Astrocyte of the cerebellum (primary cell): ENCODE measurements around the gene CTSA.
"Not testable (repeated sequence)": the region's sequence is repeated elsewhere in the genome, so short reads cannot be mapped to it uniquely, and the experiment has no call there.

Experiments
- DNase-seq: peaks from one replicate; pipeline ENCODE4 v3.0.0-alpha.2; 2011; ENCODE audit warnings: low read depth
- H3K4me3 ChIP-seq: 2 replicates; pipeline ENCODE4 v1.5.1; 2011; ENCODE audit warnings: mild to moderate bottlenecking, low read depth, low read length, moderate library complexity
- in situ Hi-C: cut with HindIII; loops from 2 replicates; pipeline ENCODE4 v1.10.0; 2017; ENCODE audit warnings: low sequenced_read_pairs
- TF ChIP-seq, protein P1 (sequence below): IDR thresholded peaks from 2 replicates; pipeline ENCODE4 v1.5.1; 2012; ENCODE audit warnings: low read length, low read depth, moderate library complexity, mild to moderate bottlenecking; ENCODE audit errors: missing control alignments

The CTSA gene

DNA sequence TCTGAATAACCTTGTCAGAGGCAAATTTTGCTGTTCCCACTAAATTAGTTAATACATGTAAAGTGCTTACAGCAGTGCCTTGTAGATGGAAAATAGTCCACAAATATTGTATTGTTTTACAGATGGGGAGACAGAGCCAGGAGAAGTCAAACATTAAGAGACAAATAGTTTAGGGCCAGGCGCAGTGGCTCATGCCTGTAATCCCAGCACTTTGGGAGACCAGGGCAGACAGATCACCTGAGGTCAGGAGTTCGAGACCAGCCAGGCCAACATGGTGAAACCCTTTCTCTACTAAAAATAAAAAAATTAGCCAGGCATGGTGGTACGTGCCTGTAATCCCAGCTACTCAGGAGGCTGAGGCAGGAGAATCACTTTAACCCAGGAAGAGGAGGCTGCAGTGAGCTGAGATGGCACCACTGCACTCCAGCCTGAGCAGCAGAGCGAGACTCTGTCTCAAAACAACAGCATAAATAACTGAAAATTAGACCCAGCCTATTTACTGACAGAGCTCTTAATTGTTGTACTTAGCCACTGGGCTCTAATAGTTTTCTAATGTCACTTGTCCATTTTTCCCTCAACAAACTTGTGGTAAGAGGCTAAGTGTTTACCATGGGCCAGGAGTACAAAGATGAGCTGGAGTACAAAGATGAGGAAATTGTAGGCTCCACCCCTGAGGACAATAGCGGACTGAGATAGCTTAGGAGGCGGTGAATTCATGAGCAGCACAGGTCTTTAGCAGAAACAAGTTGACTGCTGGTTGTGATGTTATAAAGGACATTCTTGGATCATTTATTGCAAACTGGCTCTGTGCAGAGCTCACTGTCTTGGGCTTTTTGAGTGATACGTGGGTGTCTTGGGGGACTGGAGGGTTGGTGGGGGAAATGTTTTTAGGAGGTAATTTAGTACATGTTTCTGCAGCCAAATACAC is 27.3 kb upstream of the CTSA start:
- in situ Hi-C loops = no loop called here
- no peak for DNase-seq
- TF ChIP-seq, protein P1, sequence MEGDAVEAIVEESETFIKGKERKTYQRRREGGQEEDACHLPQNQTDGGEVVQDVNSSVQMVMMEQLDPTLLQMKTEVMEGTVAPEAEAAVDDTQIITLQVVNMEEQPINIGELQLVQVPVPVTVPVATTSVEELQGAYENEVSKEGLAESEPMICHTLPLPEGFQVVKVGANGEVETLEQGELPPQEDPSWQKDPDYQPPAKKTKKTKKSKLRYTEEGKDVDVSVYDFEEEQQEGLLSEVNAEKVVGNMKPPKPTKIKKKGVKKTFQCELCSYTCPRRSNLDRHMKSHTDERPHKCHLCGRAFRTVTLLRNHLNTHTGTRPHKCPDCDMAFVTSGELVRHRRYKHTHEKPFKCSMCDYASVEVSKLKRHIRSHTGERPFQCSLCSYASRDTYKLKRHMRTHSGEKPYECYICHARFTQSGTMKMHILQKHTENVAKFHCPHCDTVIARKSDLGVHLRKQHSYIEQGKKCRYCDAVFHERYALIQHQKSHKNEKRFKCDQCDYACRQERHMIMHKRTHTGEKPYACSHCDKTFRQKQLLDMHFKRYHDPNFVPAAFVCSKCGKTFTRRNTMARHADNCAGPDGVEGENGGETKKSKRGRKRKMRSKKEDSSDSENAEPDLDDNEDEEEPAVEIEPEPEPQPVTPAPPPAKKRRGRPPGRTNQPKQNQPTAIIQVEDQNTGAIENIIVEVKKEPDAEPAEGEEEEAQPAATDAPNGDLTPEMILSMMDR = no peak

GRCh38 chr20:45866454-45866853 is 24.7 kb upstream of the CTSA start:
- TF ChIP-seq, protein P1 = no peak
- H3K4me3 ChIP-seq = no peak overlapping the region
- DNase-seq = no peak
- in situ Hi-C loops = no loop called here

More for the DNA sequence above, 27.3 kb upstream of the CTSA start:
- H3K4me3 ChIP-seq = no peak overlapping the region

GRCh38 chr20:45867136-45867818 is 23.9 kb upstream of the CTSA start:
- no peak for DNase-seq
- TF ChIP-seq, protein P1 = no peak
- H3K4me3 ChIP-seq = no peak overlapping the region
- in situ Hi-C loops = no loop called here

GRCh38 chr20:45867819-45868176 is 23.3 kb upstream of the CTSA start:
- peak; percentile 59 for DNase-seq
- TF ChIP-seq, protein P1 = no peak
- no peak overlapping the region for H3K4me3 ChIP-seq
- in situ Hi-C loops = no loop called here

- H3K4me3 ChIP-seq = no peak overlapping the region
- DNase-seq = no peak
- TF ChIP-seq, protein P1 = no peak
- in situ Hi-C loops = no loop called here
These were observed 18.5 kb upstream of the CTSA start for GRCh38 chr20:45872626-45873025.

DNA sequence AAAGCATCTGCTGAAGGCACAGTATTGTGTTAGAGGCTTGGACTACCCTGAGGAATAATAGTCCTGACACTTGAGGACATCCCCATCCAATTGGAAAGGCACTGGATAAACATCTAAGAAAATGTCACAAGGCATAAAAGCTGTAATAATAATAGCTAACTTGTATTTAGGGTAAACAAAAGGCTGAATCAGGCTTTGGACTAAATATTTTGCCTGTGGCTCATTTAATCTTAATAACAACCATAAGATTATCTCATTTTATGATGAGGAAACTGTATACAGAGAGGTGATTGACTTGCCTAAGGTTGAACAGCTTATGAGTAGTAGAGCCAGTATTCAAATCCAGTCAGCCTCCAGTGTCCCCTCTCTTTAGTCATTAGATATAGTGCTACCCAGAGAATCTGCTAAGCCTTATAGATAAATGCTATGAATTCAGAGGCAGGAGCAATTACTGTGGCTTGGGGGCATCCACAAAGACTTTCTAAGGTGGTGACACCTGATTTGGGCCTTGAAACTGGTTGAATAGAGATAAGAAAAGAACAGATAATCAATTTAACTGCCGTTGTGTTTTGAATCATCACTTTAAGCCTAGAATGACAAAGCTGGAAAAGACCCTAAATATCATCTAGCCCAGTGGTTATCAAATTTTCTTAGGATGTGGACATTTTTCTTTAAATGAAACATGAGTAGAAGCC is 17.6 kb upstream of the CTSA start:
- in situ Hi-C loops = no loop called here
- TF ChIP-seq, protein P1 = no peak
- no peak for DNase-seq
- no peak overlapping the region for H3K4me3 ChIP-seq

GRCh38 chr20:45874104-45874481 is 17.0 kb upstream of the CTSA start:
- DNase-seq, H3K4me3 ChIP-seq, in situ Hi-C loops: not testable (repeated sequence)
